Left ventricle myocardium inferior (tissue), 1 donor: ENCODE measurements around the gene CELF4. TPM values are rescaled to one million over a fixed set of nuclear protein-coding genes. Genes with fewer than 3 reads are reported as not detected.

ENCODE experiments used
- DNase-seq: peaks from one replicate; pipeline ENCODE4 v3.0.0-alpha.2; 2020
- H3K27ac ChIP-seq: fragments of 200-600 bp; replicated peaks from 2 replicates; pipeline ENCODE4 v1.8.0; 2021
- H3K27me3 ChIP-seq: fragments of 200-600 bp; 2 replicates; pipeline ENCODE4 v1.8.0; 2021; ENCODE audit warnings: low read depth
- H3K36me3 ChIP-seq: fragments of 200-600 bp; 2 replicates; pipeline ENCODE4 v1.8.0; 2021
- H3K4me1 ChIP-seq: fragments of 200-600 bp; 2 replicates; pipeline ENCODE4 v1.8.0; 2021
- H3K4me3 ChIP-seq: fragments of 200-600 bp; 2 replicates; pipeline ENCODE4 v1.8.0; 2021; ENCODE audit warnings: mild to moderate bottlenecking, moderate library complexity
- H3K9me3 ChIP-seq: fragments of 200-600 bp; replicated peaks from 2 replicates; pipeline ENCODE4 v1.8.0; 2021
- intact Hi-C: fragments of 100-400 bp; cut with micrococcal nuclease; formaldehyde crosslinking; loops from one replicate; pipeline ENCODE4 v1.11.0; 2022
- long read RNA-seq: library from polyadenylated mRNA; unstranded; transcript quantifications from one replicate; pipeline ENCODE4 v2.0.0, GENCODE V29; 2021
- total RNA-seq: library from RNA; stranded (reverse); fragmentation: NEBNext Ultra II Directional; extraction: Animal tissue kit (Norgen Biotek cat#: 25700); gene quantifications from one replicate; pipeline ENCODE4 v1.2.1, GENCODE V29; 2021
- TF ChIP-seq, protein P1 (sequence below): fragments of 200-600 bp; IDR thresholded peaks from 2 replicates; pipeline ENCODE4 v1.8.0; 2021; ENCODE audit warnings: antibody characterized with exemption, mild to moderate bottlenecking, borderline replicate concordance
- donor health status: DM: no; HTN: yes; CAD: no; lungs with severe emphysema.

The CELF4 gene
- 0.60 TPM for total RNA-seq
- long read RNA-seq: 0 reads

DNA sequence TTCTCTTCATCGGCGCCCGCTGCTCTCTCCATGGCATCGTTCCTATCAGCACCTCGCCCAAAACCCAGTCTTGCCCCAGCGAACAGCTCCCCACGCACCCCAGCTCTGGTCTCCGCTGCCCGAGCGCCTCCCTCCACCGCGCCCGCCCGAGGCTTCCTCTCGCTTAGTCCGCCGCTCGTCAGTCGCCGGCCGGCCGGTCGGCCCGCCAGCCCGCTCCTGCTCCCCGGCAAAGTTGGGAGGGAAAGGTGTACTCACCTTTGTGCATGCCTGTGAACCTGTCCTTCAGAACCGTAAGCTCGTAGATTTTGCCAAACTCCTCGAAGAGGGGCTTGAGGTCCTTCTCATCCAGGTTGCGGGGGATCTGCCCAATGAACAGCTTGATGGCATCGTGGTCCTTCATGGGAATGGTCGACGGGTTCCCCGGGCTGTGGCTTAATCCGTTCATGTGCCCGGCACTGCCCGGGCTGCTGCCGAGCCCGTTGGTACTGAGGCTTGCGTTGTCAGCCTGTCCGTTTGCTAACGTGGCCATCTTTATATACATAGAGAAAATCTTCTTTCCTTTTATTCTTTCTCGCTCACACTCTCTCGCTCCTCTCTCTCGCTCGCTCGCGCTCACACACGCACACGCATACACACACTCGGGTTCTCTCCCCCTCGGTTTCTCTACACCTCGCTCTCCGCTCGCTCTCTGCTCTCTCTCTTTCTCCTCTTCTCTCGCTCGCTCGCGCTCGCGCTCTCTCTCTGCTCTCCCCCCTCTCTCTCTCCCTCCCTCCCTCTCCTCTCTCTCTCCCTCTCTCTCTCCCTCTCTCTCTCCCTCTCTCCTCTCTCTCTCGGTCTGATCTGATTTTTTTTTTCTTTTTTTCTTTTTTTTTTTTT lies at the start of gene CELF4:
Gene CELF4 (minus strand): TSS at position 698 of the 876 bp plus-strand sequence.
- no peak within 1 kb of the TSS for H3K27ac ChIP-seq
- H3K36me3 ChIP-seq: no peaks in the 10 kb centered on the region
- peaks cover 93% of the 10 kb centered on the region for H3K27me3 ChIP-seq
- DNase-seq: no peak
- TF ChIP-seq, protein P1, sequence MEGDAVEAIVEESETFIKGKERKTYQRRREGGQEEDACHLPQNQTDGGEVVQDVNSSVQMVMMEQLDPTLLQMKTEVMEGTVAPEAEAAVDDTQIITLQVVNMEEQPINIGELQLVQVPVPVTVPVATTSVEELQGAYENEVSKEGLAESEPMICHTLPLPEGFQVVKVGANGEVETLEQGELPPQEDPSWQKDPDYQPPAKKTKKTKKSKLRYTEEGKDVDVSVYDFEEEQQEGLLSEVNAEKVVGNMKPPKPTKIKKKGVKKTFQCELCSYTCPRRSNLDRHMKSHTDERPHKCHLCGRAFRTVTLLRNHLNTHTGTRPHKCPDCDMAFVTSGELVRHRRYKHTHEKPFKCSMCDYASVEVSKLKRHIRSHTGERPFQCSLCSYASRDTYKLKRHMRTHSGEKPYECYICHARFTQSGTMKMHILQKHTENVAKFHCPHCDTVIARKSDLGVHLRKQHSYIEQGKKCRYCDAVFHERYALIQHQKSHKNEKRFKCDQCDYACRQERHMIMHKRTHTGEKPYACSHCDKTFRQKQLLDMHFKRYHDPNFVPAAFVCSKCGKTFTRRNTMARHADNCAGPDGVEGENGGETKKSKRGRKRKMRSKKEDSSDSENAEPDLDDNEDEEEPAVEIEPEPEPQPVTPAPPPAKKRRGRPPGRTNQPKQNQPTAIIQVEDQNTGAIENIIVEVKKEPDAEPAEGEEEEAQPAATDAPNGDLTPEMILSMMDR: no peak
- peak within 1 kb of the TSS; percentile 71 for H3K4me3 ChIP-seq
- H3K9me3 ChIP-seq: no peaks in the 10 kb centered on the region
- H3K4me1 ChIP-seq: peaks cover 29% of the 10 kb centered on the region
- intact Hi-C loops: no loop called here

GRCh38 chr18:37613253-37613565 lies 47.6 kb upstream of the CELF4 start:
- Histone ChIP-seq H3K27ac (no peak overlapping the region), H3K4me3 (no peak overlapping the region), H3K36me3 (no peaks in the 10 kb centered on the region), H3K27me3 (peaks cover 35% of the 10 kb centered on the region), H3K9me3 (peaks cover 11% of the 10 kb centered on the region), H3K4me1 (peaks cover 4% of the 10 kb centered on the region)
- no peak for DNase-seq
- TF ChIP-seq, protein P1: no peak
- intact Hi-C loops: no loop called here

DNA sequence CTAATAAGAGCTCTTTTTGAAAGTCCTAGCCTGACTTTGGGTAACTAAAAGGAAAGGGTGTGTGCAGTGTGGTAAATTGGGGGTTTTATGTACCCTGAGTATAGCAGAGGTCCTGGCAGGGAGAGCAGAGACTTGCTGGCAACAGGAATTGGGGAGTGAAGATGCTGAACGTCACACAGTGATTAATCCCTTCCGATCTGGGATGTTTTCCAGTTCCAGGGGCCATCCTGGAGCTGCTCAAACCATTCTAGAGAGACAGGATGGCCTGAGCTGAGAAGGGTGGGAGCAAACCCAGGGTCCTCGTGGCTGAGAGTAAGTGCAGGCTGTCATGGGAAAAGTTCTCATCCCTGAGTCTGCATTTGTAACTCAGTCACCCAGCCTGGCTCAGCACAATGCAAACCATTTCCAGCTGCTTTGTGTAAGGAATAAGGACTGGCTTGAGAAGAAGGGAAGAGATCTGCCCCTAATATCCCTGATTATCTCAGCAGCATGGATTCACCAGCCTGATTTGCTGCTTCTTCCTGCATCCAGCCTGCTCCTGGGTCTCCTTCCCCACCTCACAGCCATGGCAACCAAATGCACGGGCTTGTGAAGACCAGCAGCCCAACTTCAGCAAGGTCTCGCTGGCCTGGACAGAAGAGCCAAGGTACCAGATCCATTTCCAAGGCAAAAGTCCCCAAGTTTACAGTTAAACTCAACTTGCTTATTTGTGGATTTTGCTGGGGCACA lies 47.1 kb upstream of the CELF4 start:
- H3K9me3 ChIP-seq: peaks cover 8% of the 10 kb centered on the region
- peaks cover 4% of the 10 kb centered on the region for H3K4me1 ChIP-seq
- DNase-seq: no peak
- peak overlapping the region; percentile 46 for H3K27ac ChIP-seq
- TF ChIP-seq, protein P1: no peak
- H3K36me3 ChIP-seq: no peaks in the 10 kb centered on the region
- intact Hi-C loops: no loop called here
- H3K27me3 ChIP-seq: peaks cover 35% of the 10 kb centered on the region
- H3K4me3 ChIP-seq: no peak overlapping the region

GRCh38 chr18:37611614-37612279 lies 46.1 kb upstream of the CELF4 start:
- H3K27ac ChIP-seq: peak overlapping the region; percentile 46
- H3K36me3 ChIP-seq: no peaks in the 10 kb centered on the region
- no peak for DNase-seq
- H3K4me1 ChIP-seq: peaks cover 4% of the 10 kb centered on the region
- peaks cover 35% of the 10 kb centered on the region for H3K27me3 ChIP-seq
- H3K4me3 ChIP-seq: no peak overlapping the region
- intact Hi-C loops: no loop called here
- H3K9me3 ChIP-seq: no peaks in the 10 kb centered on the region
- TF ChIP-seq, protein P1: no peak

GRCh38 chr18:37608876-37609275 lies 43.3 kb upstream of the CELF4 start:
- DNase-seq: no peak
- Histone ChIP-seq H3K4me1 (peaks cover 4% of the 10 kb centered on the region), H3K36me3 (no peaks in the 10 kb centered on the region), H3K9me3 (no peaks in the 10 kb centered on the region), H3K27ac (no peak overlapping the region), H3K27me3 (peaks cover 35% of the 10 kb centered on the region), H3K4me3 (no peak overlapping the region)
- intact Hi-C loops: no loop called here
- TF ChIP-seq, protein P1: no peak
